Bronchial smooth muscle cell (primary cell): ENCODE results near the gene PAF1. TPM values are rescaled to one million over a fixed set of nuclear protein-coding genes. Genes with fewer than 3 reads are reported as not detected.

Experiments
- total RNA-seq: library from RNA; depleted of rRNA; stranded (reverse); fragments of >200 nt; gene quantifications from 2 replicates; pipeline ENCODE4 v1.2.1, GENCODE V29; 2014

The PAF1 gene
- total RNA-seq, result 57.8 and 61.7 TPM in 2 replicates

GRCh38 chr19:39390751-39391437, at the start of gene PAF1, which contains the start of gene MED29:
Gene PAF1, minus strand, starts transcription at chr19:39391106. Its CDS starts 242 bp downstream, at chr19:39390864.
Gene MED29, plus strand, starts transcription at chr19:39391378. Its CDS starts 45 bp downstream, at chr19:39391423.

GRCh38 chr19:39435499-39436349, 44.8 kb upstream of the PAF1 start, which contains the start of gene RPS16:
Gene RPS16, minus strand, starts transcription at chr19:39435949. Its CDS starts 54 bp downstream, at chr19:39435895.

GRCh38 chr19:39412100-39412866, 21.4 kb upstream of the PAF1 start, which contains the start of gene PLEKHG2:
Gene PLEKHG2, plus strand, starts transcription at chr19:39412669. Its CDS starts 1,418 bp downstream, at chr19:39414087.

GRCh38 chr19:39406656-39407409, 15.9 kb upstream of the PAF1 start, which contains the start of gene ZFP36:
Gene ZFP36, plus strand, starts transcription at chr19:39406847. Its CDS starts 58 bp downstream, at chr19:39406905.

GRCh38 chr19:39341719-39342604, 48.9 kb downstream of the PAF1 start, which contains the start of gene SAMD4B:
Gene SAMD4B, plus strand, starts transcription at chr19:39342421. Its CDS starts 14,473 bp downstream, at chr19:39356894.

Other genes starting within 250 kb of the PAF1 start
- gene NCCRP1, start 194.1 kb downstream of the PAF1 start, total RNA-seq, result under 0.01 TPM in 1 of 2 replicates, not detected in the other
- not detected in 2 replicates for gene SYCN, start 186.8 kb downstream of the PAF1 start, total RNA-seq
- not detected in 2 replicates for gene IFNL3, start 146.1 kb downstream of the PAF1 start, total RNA-seq
- gene IFNL4, start 142.2 kb downstream of the PAF1 start, total RNA-seq, result not detected in 2 replicates
- not detected in 2 replicates for gene IFNL2, start 122.7 kb downstream of the PAF1 start, total RNA-seq
- gene IFNL1, start 94.7 kb downstream of the PAF1 start, total RNA-seq, result not detected in 2 replicates
- gene LRFN1, start 70.2 kb downstream of the PAF1 start, total RNA-seq, result under 0.01 TPM in 2 replicates
- 0.32 and 0.60 TPM in 2 replicates for gene GMFG, start 55.1 kb downstream of the PAF1 start, total RNA-seq
- gene SAMD4B, start 48.7 kb downstream of the PAF1 start, total RNA-seq, result 38.6 and 53.2 TPM in 2 replicates
- gene MED29, start 272 bp upstream of the PAF1 start, total RNA-seq, result 12.8 and 19.1 TPM in 2 replicates
- 2.4 and 3.0 TPM in 2 replicates for gene ZFP36, start 15.7 kb upstream of the PAF1 start, total RNA-seq
- gene PLEKHG2, start 21.6 kb upstream of the PAF1 start, total RNA-seq, result 11.0 and 23.0 TPM in 2 replicates
- 96.1 and 102 TPM in 2 replicates for gene RPS16, start 44.8 kb upstream of the PAF1 start, total RNA-seq
- 70.6 and 85.5 TPM in 2 replicates for gene SUPT5H, start 54.5 kb upstream of the PAF1 start, total RNA-seq
- 37.1 and 46.2 TPM in 2 replicates for gene TIMM50, start 89.7 kb upstream of the PAF1 start, total RNA-seq
- gene DLL3, start 107.8 kb upstream of the PAF1 start, total RNA-seq, result under 0.01 and 0.16 TPM in 2 replicates
- gene SELENOV, start 124.0 kb upstream of the PAF1 start, total RNA-seq, result not detected in 2 replicates
- 2.1 and 3.8 TPM in 2 replicates for gene EID2B, start 141.7 kb upstream of the PAF1 start, total RNA-seq
- gene EID2, start 149.1 kb upstream of the PAF1 start, total RNA-seq, result 6.7 and 13.6 TPM in 2 replicates
- gene LGALS13, start 211.4 kb upstream of the PAF1 start, total RNA-seq, result not detected in 2 replicates